ENCODE results near the gene ELMO2. TPM values are rescaled to one million over a fixed set of nuclear protein-coding genes. Genes with fewer than 3 reads are reported as not detected.

Gene ELMO2
- total RNA-seq, 1 experiment from 2014 or later, result 40.0 TPM

DNA sequence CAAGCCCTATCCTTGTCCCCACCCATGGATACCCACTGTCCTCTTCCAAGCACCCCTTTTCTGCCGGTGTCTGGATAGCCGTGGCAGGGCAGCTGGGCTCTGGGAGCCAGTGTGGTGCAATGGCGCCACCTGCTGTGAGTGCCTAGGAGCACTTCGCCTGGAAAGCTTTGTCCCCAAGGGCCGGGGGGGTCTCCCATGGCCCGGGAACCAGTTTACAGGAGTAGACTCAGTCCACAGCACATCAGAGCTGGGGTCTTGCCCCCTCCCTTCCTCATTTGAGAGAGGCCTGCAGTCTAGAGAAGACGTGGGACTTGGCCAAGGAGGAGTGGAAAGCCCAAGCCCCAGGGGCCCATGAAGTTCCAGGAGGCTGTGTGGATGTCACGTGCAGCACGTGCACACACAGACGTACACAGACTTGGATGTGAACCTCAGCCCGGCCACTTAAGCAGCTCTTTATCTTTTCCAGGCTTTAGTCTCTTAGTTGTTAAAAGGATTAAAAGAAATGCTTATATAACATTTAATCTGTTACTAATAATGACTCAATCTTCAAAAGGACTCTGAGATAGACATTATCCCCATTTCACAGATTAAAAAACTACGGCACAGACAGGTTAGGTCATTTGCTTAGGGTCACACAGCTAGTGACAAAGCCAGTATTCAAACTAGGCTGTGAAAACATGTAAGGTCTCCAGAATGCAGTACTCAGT is 57.2 kb downstream of the ELMO2 start:
- Histone ChIP-seq H3K27me3 (replicated peaks) (peaks cover 11% of the 10 kb centered on the region), H3K4me1 (replicated peaks) (peaks cover 16% of the 10 kb centered on the region), H3K27ac (no peak overlapping the region), H3K9me3 (replicated peaks) (no peaks in the 10 kb centered on the region; the same call in 1 of the 2 replicates), H3K36me3 (peaks cover 17% of the 10 kb centered on the region), H3K4me3 (no peak overlapping the region)
- peak in 1 of 2 experiments; percentile 30 for DNase-seq (ENCODE audit: low read depth in 1 of 2, low spot score in 2 of 2)

- no peaks in the 10 kb centered on the region; the same call in 1 of the 2 replicates for H3K9me3 ChIP-seq (replicated peaks)
- peaks cover 22% of the 10 kb centered on the region for H3K27me3 ChIP-seq (replicated peaks)
- DNase-seq (ENCODE audit: low read depth in 1 of 2, low spot score in 2 of 2), result no peak
- H3K36me3 ChIP-seq, result peaks cover 17% of the 10 kb centered on the region
- peaks cover 16% of the 10 kb centered on the region for H3K4me1 ChIP-seq (replicated peaks)
- no peak overlapping the region for H3K4me3 ChIP-seq
- H3K27ac ChIP-seq, result no peak overlapping the region
Observed at GRCh38 chr20:46347841-46348803, 58.3 kb downstream of the ELMO2 start.

DNA sequence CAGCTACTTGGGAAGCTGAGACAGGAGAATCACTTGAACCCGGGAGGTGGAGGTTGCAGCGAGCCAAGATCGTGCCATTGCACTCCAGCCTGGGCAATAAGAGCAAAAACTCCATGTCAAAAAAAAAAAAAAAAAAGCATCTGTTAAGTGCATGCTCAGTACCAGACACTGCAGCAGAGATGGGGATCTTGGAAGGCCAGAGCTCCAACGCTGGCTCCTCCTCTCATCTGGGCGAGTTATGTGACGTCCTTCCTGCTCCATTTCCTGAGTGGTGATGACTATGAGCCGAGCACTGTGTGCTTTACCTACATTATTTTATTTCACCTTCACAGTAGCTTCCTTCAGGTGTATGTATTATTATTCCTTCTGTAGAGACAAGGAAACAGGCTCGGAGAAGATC is 59.6 kb downstream of the ELMO2 start:
- H3K4me3 ChIP-seq, result no peak overlapping the region
- DNase-seq (ENCODE audit: low read depth in 1 of 2, low spot score in 2 of 2), result no peak
- H3K27me3 ChIP-seq (replicated peaks), result peaks cover 35% of the 10 kb centered on the region
- no peak overlapping the region for H3K27ac ChIP-seq
- H3K9me3 ChIP-seq (replicated peaks), result no peaks in the 10 kb centered on the region; the same call in 1 of the 2 replicates
- peaks cover 16% of the 10 kb centered on the region for H3K4me1 ChIP-seq (replicated peaks)
- H3K36me3 ChIP-seq, result peaks cover 15% of the 10 kb centered on the region

- peaks cover 53% of the 10 kb centered on the region for H3K27me3 ChIP-seq (replicated peaks)
- no peak overlapping the region for H3K27ac ChIP-seq
- H3K4me3 ChIP-seq, result no peak overlapping the region
- H3K36me3 ChIP-seq, result no peaks in the 10 kb centered on the region
- H3K4me1 ChIP-seq (replicated peaks), result no peaks in the 10 kb centered on the region
- H3K9me3 ChIP-seq (replicated peaks), result no peaks in the 10 kb centered on the region; the same call in 1 of the 2 replicates
- DNase-seq (ENCODE audit: low read depth in 1 of 2, low spot score in 2 of 2), result no peak
Observed at GRCh38 chr20:46344488-46345162, 61.8 kb downstream of the ELMO2 start.

- DNase-seq (ENCODE audit: low read depth in 1 of 2, low spot score in 2 of 2), result no peak
- Histone ChIP-seq H3K27ac (no peak overlapping the region), H3K4me1 (replicated peaks) (no peaks in the 10 kb centered on the region), H3K4me3 (no peak overlapping the region), H3K27me3 (replicated peaks) (peaks cover 60% of the 10 kb centered on the region), H3K9me3 (replicated peaks) (no peaks in the 10 kb centered on the region; the same call in 1 of the 2 replicates), H3K36me3 (no peaks in the 10 kb centered on the region)
Observed at GRCh38 chr20:46343975-46344357, 62.4 kb downstream of the ELMO2 start.

DNA sequence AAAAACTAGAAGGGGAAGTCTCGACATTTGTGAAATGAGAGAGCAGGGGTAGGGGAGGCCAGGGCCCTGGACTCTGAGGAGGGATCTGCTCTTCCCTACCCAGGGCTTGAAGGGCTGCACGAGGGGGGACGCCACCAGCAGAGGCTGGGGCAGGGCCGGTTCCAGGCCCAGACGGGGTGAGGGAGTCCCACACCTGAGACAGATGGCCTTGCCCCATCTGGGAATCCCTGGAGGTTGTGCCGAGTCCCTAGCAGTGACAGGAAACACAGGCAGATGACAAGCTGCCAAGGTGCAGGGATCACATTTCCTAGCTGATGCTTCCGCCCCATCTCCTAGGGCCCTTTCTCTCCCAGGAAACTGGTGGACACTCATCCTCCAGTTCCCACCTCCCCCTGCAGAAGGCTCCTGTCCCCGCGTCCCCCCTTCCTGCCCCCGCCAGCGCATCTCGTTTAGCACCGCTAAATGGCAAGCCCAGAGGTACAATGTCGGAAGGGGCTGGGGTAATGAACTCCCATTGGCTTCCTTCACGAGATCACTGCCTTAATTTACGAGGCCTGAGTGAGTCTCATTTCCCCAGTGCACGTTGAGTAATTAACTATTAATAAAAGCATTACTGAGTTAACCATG is 63.0 kb downstream of the ELMO2 start:
- Histone ChIP-seq H3K4me1 (replicated peaks) (no peaks in the 10 kb centered on the region), H3K4me3 (no peak overlapping the region), H3K27ac (no peak overlapping the region), H3K27me3 (replicated peaks) (peaks cover 65% of the 10 kb centered on the region), H3K36me3 (no peaks in the 10 kb centered on the region), H3K9me3 (replicated peaks) (no peaks in the 10 kb centered on the region; the same call in 1 of the 2 replicates)
- DNase-seq (ENCODE audit: low read depth in 1 of 2, low spot score in 2 of 2), result no peak

- peaks cover 70% of the 10 kb centered on the region for H3K27me3 ChIP-seq (replicated peaks)
- no peak overlapping the region for H3K27ac ChIP-seq
- no peaks in the 10 kb centered on the region for H3K36me3 ChIP-seq
- no peak for DNase-seq (ENCODE audit: low read depth in 1 of 2, low spot score in 2 of 2)
- H3K9me3 ChIP-seq (replicated peaks), result no peaks in the 10 kb centered on the region; the same call in 1 of the 2 replicates
- H3K4me3 ChIP-seq, result no peak overlapping the region
- H3K4me1 ChIP-seq (replicated peaks), result no peaks in the 10 kb centered on the region
Observed at GRCh38 chr20:46342451-46343347, 63.7 kb downstream of the ELMO2 start.

GRCh38 chr20:46342010-46342378 is 64.4 kb downstream of the ELMO2 start:
- no peaks in the 10 kb centered on the region for H3K4me1 ChIP-seq (replicated peaks)
- peaks cover 71% of the 10 kb centered on the region for H3K27me3 ChIP-seq (replicated peaks)

DNA sequence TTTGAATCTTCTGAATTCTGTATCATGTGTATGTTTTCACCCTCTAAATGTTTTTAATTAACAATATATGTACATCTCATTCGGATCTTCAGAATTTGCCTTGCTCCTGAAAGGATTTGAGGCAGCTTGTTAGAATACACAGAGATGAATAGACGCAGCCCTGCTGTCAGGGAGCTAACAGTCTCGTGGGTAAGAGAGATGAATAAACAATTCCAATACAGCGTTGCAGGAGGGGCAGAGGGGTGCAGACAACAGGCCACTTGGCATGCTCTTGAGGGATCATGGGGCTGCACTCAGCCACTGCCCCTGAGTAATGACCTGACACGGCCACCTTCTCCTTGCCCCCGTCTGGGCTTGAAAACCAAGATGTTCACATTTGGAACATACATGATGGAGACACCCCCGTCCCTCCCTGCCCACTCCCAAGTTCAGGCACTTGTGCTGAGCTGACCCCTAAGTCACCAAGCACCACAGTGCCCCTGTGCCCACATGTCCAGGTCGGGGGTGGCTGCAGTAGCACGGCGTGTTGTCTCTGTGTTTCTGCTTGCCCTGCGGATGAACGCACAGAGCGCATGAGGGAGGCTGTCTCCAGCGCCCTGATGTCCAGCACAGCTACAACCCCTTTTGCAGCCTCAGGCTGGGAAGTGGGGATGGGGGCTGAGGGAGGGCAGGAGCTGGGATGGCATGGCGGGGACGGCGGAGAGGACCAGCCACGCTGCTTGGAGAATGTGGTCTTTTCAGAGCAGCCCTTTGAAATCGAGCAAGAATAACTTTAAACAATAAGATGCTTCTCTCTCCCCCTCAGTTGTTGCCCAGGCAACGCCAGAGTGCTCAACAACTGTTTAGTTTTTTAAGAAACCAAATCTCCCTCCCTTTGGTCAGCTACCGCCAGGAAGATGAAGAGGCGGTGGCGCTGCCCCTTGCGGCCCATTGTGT is 65.1 kb downstream of the ELMO2 start:
- Histone ChIP-seq H3K9me3 (replicated peaks) (no peaks in the 10 kb centered on the region; the same call in 1 of the 2 replicates), H3K27me3 (replicated peaks) (peaks cover 77% of the 10 kb centered on the region), H3K4me1 (replicated peaks) (no peaks in the 10 kb centered on the region), H3K4me3 (no peak overlapping the region), H3K36me3 (no peaks in the 10 kb centered on the region), H3K27ac (no peak overlapping the region)
- DNase-seq (ENCODE audit: low read depth in 1 of 2, low spot score in 2 of 2), result no peak

More at GRCh38 chr20:46342010-46342378, 64.4 kb downstream of the ELMO2 start:
- Histone ChIP-seq H3K9me3 (replicated peaks) (no peaks in the 10 kb centered on the region; the same call in 1 of the 2 replicates), H3K27ac (no peak overlapping the region), H3K36me3 (no peaks in the 10 kb centered on the region), H3K4me3 (no peak overlapping the region)
- DNase-seq (ENCODE audit: low read depth in 1 of 2, low spot score in 2 of 2), result no peak

DNA sequence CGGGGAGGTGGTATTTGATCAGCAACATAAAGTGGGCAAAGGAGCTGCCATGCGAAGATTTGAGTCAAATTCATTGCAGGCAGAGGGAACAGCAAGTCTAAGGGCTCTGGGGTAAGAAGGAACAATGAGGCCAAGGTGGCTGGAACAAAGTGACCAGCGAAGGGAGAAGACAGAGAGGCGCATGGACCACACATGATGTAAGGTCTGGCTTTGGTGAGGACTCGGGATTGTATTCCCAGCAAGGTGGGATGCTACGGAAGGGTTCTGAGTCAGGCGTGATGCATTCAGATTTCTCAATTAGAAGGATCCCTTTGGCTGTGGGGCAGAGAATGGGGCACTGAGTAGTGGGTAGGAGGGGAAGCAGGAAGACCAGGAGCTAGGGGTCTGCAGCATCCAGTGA is 67.4 kb downstream of the ELMO2 start:
- H3K9me3 ChIP-seq (replicated peaks), result no peaks in the 10 kb centered on the region
- H3K36me3 ChIP-seq, result no peaks in the 10 kb centered on the region
- no peaks in the 10 kb centered on the region for H3K4me1 ChIP-seq (replicated peaks)
- no peak overlapping the region for H3K27ac ChIP-seq
- no peak overlapping the region for H3K4me3 ChIP-seq
- DNase-seq (ENCODE audit: low read depth in 1 of 2, low spot score in 2 of 2), result no peak
- H3K27me3 ChIP-seq (replicated peaks), result peaks cover 86% of the 10 kb centered on the region

DNA sequence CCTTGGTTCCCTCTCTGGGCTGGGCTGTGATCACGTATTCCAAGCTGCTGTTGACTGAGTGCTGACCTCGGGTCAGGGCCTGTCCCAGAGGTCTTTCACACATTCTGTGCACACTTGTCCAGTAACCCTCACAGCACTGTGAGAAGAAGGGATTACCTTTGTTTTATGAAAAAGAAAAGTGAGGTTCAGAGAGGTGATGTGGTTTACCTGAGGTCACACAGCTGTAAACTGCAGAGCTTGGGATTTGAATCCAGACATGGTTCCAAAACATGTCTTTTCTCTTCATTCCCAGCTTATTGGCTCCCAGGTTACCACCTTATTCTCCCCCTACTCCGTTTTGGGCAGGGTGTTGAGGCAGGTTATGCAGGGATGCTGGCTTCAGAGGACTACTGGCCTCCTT is 69.7 kb downstream of the ELMO2 start:
- no peak for DNase-seq (ENCODE audit: low read depth in 1 of 2, low spot score in 2 of 2)
- Histone ChIP-seq H3K4me3 (no peak overlapping the region), H3K27me3 (replicated peaks) (peaks cover 75% of the 10 kb centered on the region), H3K27ac (no peak overlapping the region), H3K36me3 (no peaks in the 10 kb centered on the region), H3K4me1 (replicated peaks) (no peaks in the 10 kb centered on the region), H3K9me3 (replicated peaks) (no peaks in the 10 kb centered on the region)
